WTC11 (cell line): Measurements from ENCODE around the gene BPIFB4.

Source experiments
- ATF3 ChIP-seq: sonication (generic); formaldehyde crosslinking; conservative IDR thresholded peaks from 2 replicates; pipeline ENCODE4 v1.8.1; 2022; ENCODE audit warnings: mild to moderate bottlenecking, missing genetic modification reagents
- FOXK1 ChIP-seq: sonication (generic); formaldehyde crosslinking; IDR thresholded peaks from 2 replicates; pipeline ENCODE4 v1.8.0; 2022; ENCODE audit warnings: mild to moderate bottlenecking, moderate library complexity, missing genetic modification reagents
- GTF2I ChIP-seq: fragments of 250-450 bp; sonication (Bioruptor Pico); conservative IDR thresholded peaks from 2 replicates; pipeline ENCODE4 v1.4.0; 2021; ENCODE audit warnings: mild to moderate bottlenecking
- MXD4 ChIP-seq: fragments of 250-450 bp; sonication (Bioruptor Pico); IDR thresholded peaks from 2 replicates; pipeline ENCODE4 v1.8.0; 2021; ENCODE audit warnings: mild to moderate bottlenecking, moderate library complexity, borderline replicate concordance
- NFATC4 ChIP-seq: fragments of 250-450 bp; sonication (Bioruptor Pico); IDR thresholded peaks from 2 replicates; pipeline ENCODE4 v1.9.0; 2021; ENCODE audit warnings: mild to moderate bottlenecking
- NFYB ChIP-seq: sonication (generic); formaldehyde crosslinking; conservative IDR thresholded peaks from 2 replicates; pipeline ENCODE4 v1.8.0; 2022; ENCODE audit warnings: low read depth, missing genetic modification reagents
- NR3C1 ChIP-seq: sonication (generic); formaldehyde crosslinking; conservative IDR thresholded peaks from 2 replicates; pipeline ENCODE4 v1.8.1; 2023; ENCODE audit warnings: low read depth, mild to moderate bottlenecking, missing genetic modification reagents
- RELA ChIP-seq: sonication (generic); formaldehyde crosslinking; IDR thresholded peaks from 2 replicates; pipeline ENCODE4 v1.8.1; 2022; ENCODE audit warnings: missing genetic modification reagents, mild to moderate bottlenecking, borderline replicate concordance
- ZNF138 ChIP-seq: sonication (generic); formaldehyde crosslinking; conservative IDR thresholded peaks from 2 replicates; pipeline ENCODE4 v1.8.1; 2022; ENCODE audit warnings: mild to moderate bottlenecking, moderate library complexity, missing genetic modification reagents
- ZNF532 ChIP-seq: fragments of 250-450 bp; sonication (Bioruptor Pico); IDR thresholded peaks from 2 replicates; pipeline ENCODE4 v1.9.0; 2021; ENCODE audit warnings: mild to moderate bottlenecking, borderline replicate concordance

GRCh38 chr20:33105316-33105924, 26.0 kb downstream of the BPIFB4 start:
- TF ChIP-seq ZNF532 (CRISPR knock-in tag) (no peak), ZNF138 (CRISPR knock-in tag) (no peak), NFYB (CRISPR knock-in tag) (no peak), NR3C1 (CRISPR knock-in tag) (no peak), GTF2I (CRISPR knock-in tag) (no peak), NFATC4 (CRISPR knock-in tag) (no peak), RELA (CRISPR knock-in tag) (no peak), MXD4 (CRISPR knock-in tag) (no peak), FOXK1 (CRISPR knock-in tag) (no peak), ATF3 (CRISPR knock-in tag) (no peak)
